HG03045 (cell line): Measurements from ENCODE around the gene EME2.
"Not testable (repeated sequence)": the region's sequence is repeated elsewhere in the genome, so short reads cannot be mapped to it uniquely, and the experiment has no call there.

Experiments used
- ATAC-seq: cut with Tn5 transposase; IDR thresholded peaks from one replicate; pipeline ENCODE4 v1.9.1; 2021; ENCODE audit warnings: mild to moderate bottlenecking, moderate library complexity; ENCODE audit not compliant: unreplicated experiment

The EME2 gene, protein sequence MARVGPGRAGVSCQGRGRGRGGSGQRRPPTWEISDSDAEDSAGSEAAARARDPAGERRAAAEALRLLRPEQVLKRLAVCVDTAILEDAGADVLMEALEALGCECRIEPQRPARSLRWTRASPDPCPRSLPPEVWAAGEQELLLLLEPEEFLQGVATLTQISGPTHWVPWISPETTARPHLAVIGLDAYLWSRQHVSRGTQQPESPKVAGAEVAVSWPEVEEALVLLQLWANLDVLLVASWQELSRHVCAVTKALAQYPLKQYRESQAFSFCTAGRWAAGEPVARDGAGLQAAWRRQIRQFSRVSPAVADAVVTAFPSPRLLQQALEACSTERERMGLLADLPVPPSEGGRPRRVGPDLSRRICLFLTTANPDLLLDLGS

DNA sequence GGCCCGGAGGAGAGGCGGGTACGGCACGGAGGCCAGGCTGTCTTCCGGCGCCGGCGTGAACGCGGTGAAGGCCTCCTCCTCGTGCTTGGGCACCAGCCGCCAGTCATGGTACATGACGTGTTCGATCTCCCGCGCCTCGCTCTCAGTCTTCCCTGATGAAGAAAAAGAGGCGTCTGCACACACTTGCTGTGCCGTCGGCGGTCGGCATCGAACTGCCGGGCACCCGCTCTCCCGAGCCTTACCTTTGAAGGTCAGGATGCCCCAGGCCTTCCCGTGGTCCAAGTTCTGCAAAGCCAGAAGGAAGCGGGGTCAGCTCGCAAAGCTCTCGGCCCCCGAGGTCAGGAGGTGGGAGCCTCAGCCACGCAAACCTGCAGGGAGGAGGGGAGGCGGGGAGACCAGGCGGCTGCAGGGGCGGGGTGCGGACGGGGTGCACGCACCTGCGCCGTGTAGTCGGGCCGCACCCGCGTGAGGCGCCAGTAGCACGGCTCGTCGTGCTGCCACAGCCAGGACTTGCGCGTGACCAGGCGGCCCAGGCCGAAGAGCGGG is at the start of gene EME2:
Gene EME2, plus strand, starts transcription at position 449 of the 546 bp plus-strand sequence. CDS start 418 bp downstream, outside the sequence.
- ATAC-seq: peak; percentile 1

DNA sequence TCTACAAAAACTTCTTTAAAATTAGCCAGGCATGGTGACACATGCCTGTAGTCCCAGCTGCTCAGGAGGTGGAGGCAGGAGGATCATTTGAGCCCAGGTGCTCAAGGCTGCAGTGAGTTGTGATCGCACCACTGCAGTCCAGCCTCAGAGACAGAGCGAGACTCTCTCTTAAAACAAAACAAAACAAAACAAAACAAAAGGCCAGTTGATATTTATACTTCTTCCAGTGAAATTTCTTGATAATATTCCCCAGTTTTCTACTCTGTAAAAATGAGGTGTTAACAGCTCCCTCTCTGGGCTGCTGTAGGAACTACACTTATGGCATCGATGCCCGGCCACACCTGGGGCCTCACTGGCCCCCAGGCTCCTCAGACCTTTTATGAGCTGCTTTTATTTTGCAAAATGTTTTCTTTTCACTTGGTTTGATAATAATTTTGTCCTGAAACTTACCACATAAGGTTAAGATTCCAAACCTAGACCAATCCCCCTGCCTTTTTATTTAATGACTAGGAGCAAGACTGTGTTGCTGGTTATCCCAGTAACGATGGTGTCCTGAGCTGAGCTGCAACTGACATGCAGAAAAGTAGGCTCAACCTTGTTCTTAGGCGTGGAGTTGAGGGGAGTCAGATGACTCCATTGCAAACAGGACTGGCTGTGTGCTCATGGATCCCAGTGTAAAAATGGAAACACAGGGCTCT is 49.0 kb upstream of the EME2 start:
- ATAC-seq: no peak

DNA sequence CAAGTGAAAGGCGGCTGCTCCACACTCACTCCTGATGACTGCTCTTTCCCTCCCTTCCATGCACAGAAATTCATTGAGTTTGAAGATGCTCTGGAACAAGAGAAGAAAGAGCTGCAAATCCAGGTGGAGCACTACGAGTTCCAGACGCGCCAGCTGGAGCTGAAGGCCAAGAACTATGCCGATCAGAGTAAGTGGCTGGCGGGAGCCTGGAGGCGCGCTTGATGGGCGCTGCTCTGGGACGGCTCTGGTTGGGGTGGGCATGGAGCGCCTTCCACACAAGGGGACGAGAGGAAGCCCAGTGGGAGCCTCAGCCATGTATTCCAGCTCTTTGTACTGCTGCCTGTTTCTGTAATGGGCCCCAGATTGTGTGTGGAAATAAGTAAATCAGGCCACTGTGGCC is 48.1 kb upstream of the EME2 start:
- ATAC-seq: no peak

DNA sequence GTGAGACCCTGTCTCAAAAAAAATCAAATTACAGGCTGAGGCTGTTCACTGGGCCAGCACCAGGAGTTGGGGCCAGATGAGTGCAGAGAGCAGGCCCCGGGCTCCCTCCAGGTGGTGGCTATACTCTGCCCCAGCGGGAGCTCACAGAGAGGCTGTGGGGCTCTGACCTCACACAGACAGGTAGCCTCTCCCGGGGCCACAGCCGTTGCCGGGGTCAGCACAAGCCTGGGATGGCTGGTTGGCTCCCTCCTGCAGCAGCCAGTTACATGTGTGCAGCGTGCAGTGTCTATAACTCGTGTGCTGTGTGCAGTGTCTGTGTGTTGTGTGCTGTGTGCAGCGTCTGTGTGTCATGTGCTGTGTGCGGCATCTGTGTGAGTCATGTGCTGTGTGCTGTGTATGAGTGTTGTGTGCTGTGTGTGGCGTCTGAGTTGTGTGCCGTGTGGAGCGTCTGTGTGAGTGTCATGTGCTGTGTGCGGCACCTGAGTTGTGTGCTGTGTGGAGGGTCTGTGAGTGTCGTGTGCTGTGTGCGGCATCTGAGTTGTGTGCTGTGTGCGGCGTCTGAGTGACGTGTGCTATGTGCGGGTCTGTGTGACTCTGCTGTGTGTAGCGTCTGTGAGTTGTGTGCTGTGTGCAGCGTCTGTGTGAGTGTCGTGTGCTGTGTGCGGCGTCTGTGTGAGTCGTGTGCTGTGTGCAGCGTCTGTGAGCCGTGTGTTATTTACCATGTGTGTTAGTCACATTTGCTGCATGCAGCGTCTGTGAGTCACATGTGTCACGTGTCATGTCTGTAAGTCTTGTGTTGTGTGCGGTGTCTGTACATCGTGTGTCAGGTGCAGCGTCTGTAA is 45.7 kb upstream of the EME2 start:
- ATAC-seq: no peak

DNA sequence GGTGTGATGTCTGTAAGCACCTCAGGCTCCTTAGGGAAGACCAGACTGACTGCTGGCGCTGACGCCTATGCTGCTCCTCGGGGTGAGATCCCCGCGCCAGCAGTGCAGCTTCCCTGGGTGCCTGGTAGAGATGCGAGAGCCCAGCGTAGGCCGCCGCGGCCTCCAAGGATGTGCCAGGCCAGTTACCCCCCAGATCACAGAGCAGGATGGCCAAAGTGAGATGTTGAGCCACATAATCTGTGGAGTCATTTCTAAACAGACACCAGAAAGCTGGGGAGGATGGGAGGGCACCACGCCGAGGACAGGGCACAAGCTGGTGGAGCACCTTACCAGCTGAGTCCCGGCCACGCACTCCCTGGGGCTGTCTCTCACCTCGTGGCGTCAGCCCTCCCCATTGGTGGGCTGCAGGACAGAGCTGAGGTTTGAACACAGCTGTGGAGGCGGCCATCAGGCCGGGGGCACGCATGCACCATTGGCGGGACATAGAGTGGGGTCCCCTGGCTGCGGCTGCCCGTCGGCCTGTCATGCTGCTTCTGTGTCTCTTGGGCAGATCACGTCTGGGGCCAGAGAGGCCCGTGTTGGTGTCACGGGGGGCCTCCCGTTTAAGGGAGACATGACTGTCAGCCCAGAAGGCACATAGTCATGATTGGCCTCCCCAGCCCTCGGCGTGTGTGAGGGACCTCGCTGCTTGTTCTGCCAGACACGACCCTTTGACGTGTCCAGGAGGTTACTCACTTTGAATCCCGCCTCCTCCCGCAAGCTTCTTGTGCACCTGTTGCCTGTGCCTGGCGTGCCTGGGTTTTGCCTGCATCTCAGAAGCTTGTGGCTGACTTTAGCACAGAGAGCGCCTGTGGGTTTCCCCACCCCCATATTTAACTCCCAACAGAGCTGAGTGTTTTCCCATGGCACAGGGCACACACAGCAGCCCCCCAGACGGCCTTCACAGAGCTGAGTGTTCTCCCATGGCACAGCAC is 44.7 kb upstream of the EME2 start:
- no peak for ATAC-seq

DNA sequence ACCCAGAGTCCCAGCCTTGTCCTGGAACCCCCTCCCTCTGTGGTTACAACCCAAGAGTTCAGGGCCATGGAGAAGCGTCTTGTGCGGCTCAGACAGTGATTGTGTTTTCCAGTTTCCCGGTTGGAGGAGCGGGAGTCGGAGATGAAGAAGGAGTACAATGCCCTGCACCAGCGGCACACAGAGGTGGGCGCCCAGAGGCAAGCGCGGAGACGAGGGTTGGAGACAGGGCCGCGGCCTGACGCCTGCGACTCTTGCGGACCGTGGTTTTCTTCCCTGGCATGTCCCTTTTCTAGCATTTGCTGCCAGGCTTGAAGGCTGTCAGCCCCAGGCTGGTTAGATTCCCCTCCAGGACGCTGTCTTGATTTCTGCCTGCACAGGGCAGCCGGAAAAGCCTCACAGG is 43.6 kb upstream of the EME2 start:
- ATAC-seq: no peak

DNA sequence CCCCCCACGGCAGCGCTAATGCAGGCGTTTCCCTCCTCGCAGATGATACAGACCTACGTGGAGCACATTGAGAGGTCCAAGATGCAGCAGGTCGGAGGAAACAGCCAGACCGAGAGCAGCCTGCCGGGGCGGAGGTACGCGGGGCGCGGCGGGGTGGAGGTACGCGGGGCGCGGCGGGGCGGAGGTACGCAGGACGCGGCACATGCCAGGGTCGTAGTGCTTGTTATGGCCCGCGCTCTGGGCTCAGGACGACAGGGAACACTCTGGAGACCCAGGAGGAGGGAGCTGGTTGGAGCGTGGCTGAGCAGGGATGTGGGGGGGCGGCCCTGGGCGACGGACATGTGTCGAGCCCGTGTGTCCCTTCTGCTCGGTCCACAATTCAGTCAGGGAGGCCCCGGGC is 43.2 kb upstream of the EME2 start:
- no peak for ATAC-seq

DNA sequence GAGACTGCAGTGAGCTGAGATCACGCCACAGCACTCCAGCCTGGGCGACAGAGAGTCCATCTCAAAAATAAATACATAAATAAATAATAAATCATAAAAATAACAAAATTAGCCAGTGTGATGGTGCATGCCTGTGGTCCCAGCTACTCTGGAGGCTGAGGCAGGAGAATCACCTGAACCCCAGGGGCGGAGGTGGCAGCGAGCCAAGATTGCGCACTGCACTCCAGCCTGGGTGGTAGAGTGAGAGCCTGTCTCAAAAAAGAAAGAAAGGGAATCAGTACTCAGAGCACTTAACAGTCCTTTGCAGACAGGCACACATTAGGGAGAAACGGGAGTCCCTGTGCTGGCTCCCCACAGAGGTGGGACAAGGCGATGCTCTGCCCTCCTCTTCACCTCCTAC is 41.5 kb upstream of the EME2 start:
- no peak for ATAC-seq

DNA sequence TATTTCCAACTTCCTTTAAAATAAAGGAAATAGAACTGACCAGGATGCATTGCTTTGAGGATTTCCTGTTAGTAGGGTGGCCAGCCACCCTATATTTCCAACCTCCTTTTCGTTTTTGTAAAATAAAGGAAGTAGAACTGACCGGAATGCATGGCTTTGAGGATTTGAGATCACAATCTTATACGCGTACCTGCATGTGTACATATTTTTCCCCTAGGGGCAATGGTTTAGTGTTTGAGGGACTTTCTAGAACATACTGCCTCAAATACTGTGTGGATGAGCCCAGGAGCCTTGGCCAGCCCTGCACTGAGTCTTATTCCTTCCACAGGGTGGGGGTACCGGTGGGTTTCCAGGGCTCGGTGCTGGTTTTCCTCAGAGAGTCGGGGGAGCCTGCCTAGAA is 41.0 kb upstream of the EME2 start:
- ATAC-seq: no peak

DNA sequence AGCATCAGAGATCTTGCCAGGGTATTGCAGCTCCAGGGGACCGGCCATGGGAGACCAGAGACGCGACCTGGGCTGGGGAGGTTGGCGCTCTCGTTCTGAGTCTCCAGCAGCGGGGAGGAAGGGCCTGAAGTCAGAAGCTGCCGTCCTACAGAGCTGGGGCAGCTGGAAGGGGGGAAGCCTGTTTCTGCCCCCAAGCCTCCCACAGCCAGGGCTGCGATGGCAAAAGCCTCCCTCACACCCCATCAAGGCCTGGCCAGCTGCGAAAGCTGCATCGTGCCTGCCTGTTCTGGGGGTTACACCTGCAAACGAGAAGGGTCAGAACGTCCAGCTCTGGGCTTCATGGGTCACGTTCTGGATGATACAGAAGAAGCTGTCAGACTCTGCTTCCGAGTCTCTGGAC is 40.5 kb upstream of the EME2 start:
- ATAC-seq: no peak

DNA sequence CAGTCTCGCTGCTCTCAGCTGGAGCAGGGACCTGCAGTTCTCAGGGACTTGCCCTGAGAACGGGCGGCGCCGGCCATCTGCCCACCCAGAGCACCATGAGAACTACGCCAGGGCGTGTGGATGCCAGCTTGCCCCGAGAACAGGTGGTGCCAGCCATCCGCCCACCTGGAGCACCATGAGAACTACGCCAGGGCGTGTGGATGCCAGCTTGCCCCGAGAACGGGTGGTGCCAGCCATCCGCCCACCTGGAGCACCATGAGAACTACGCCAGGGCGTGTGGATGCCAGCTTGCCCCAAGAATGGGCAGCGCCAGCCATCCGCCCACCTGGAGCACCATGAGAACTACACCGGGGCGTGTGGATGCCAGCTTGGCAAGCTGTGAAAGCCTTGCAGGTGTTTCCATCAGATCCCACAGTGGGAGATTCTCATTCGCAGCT is 40.0 kb upstream of the EME2 start:
- ATAC-seq: not testable (repeated sequence)

DNA sequence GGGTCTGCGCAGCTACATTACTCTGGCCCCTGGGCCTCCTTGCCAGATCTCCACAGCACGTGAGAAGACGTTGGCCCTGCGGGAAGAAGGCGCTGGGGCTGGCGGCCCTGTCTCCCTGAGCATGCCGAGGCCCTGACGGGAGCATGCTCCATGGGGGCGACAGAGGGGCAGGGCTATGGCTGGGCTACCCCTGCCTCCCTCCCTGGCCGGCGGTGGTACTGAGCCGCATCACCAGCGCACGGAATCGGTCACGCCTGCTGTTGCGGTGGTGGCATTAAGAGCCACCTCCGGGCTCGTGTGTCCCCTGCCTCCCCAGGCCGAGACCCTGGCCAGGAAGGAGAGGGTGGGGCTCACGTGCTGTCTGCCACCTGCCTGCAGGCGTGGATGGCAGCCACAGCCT is 38.5 kb upstream of the EME2 start:
- no peak for ATAC-seq

DNA sequence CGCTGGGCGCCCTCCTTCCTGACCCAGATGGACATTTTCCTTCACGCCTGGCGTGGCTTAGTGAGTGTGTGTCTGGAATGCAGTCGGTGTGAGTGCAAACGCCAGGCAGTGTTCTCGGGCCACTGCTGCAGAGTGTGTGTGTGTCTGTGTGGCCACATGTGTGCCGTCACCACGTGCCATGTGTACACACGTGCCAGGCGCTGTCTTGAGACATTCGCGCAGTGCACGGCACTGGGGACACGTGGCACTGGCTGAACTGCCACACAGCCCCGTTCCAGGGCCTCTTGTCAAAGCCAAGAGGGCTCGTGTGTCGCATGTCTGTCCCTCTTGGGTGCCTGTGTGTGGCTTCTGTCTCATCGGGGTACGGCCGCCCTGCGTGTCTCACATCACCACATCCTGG is 37.8 kb upstream of the EME2 start:
- ATAC-seq: no peak

DNA sequence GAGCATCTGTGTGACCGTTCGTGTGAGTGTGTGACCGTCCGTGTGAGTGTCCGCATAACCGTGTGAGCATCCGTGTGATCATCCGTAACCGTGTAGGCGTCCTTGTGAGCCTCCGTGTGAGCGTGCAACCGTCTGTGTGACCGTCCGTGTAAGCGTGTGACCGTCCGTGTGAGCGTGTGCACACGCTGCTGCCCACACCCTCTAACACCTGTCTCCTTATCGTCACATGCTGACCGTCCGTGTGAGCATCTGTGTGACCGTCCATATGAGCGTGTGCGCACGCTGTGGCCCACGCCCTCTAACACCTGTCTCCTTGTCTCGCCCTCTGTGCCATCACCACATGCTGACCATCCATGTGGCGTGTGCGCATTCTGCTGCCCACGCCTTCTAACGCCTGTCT is 32.4 kb upstream of the EME2 start:
- ATAC-seq: no peak

DNA sequence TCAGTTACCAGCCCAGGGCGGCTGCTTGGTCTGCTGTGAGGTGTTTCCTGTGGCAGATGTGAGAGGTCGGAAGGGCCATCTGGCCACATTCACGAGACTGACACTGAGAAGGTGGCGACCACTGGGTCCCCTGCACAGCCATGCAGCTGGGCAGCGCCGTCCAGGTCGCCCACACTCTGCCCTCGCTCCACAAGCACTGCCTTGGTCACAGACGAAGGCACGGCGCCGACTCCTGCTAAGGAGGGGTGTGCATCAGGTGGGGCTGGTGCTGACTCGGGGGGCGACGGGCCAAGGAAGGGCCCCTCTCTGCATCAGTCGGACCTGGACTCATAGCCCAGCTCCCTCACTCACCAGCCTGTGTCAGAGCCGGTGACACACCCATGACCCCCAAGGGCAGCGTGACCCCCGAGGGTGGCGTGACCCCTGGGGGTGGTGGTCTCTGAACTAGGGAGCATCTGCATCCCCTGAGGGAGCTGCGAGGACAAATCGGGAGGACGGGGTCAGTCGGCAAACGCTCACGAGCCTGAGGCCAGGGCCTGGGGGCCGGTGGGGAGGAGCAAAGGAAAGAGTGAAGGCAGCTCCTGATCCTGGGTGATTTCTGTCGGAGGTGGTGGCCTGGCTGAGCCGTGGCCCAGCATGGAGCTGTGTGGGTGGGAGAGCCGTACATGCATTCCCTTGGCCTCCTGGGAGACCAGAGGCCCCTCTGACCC is 31.7 kb upstream of the EME2 start:
- ATAC-seq: no peak

DNA sequence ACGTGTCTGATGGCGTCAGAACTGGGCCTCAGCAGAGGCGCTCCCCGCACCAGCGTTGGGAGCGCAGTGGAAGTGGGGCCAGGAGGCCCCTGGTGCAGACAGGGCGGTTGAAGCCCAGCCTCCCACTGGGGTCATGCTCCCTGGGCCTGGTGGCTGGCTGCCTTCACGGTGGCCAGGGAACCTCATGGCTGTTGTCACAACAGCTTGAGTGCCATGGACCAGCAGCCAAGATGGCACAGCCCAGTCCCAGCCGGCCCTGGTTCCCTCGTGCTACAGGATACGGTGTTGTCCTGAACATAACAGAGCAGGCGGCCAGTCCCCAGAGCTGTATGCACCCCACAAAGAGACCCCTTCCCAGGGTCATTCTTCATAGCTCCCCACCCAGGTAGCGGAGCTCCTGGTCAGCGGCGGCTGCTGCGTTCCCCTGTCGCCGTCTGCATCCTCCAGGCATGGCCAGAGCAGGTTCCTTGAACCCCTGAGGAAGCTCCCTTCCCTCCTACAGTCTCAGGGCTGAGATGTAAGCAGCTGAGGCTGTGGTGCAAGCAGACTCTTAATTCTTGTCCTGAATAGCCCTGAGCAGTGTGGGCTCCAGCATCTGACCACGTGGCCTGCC is 31.0 kb upstream of the EME2 start:
- no peak for ATAC-seq

DNA sequence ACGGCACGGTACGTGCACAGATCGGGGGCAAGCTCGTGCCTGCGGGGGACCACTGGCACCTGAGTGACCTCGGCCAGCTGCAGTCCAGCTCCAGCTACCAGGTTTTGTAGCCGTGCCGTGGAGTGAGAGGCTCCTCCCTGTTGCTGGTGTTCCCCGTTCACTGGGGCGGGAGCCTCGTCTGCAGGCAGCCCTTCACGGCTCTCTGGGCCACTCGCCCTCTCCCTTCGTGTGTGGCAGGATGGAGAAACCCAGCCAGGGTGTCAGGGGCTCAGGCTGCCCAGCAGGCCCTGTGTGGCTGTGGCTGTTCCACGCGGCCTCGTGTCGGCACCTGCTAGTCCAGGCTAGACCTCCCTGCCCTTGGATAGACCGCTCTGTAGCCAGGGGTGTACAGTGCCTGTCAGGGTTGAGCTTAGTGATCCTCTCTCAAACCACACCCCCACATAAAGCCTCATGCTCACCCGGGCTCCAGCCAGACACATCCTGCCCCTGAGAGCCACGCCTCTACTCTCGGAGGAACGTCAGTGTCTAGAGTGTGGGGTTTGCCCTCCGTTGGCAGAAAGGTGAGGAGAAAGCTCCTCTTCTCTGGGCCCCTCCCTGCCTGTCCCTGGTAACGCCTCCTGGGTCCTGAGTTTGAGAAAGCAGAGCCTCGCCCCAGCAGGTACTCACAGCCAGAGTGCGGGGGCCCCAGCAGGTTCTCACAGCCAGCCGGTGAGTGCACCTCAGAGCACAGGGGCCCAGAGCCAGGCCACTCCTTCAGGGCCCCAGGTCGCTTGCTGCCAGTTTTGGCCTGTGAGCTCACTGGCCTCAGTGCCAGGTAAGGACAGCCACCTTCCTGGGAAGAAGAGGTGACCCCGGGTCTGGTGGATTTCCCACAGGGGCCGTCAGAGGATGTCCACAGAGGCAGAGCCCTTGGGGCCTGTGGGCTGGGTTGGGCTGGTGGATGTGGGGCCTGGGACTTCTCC is 29.0 kb upstream of the EME2 start:
- no peak for ATAC-seq

DNA sequence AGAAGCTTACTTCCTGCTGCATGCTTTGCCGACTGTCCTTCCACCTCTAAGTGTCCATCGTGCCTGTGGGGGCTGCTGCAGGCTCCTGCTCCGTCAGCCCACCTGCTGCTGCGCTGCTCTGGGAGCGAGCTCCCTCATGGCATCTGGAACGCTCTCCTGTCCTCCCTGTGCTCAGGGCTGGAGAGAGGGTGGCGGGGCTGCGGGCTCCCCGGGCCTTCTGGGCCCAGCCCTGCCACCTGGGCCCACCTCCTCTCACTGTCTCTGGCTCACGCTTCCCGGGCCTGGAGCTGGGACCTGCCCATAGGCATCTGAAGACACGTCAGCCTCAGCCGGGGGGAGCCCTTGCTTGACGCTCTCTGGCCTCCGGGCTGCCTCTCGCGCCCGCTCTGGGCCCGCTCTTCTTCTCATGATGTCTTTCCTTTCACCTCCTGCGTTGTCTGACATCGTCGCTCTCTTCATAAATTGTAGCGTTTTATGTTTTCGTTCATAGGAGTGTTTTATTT is 28.2 kb upstream of the EME2 start:
- ATAC-seq: no peak
